ENCODE data around the gene EXOC6B. TPM values are rescaled to one million over a fixed set of nuclear protein-coding genes. Genes with fewer than 3 reads are reported as not detected.

EXOC6B gene
- total RNA-seq, 1 experiment from 2014 or later: 40.1 TPM

GRCh38 chr2:72841462-72842125 lies 15.8 kb upstream of the EXOC6B start:
- no peaks in the 10 kb centered on the region for H4K20me1 ChIP-seq (ENCODE audit: control insufficient read depth, insufficient read depth, insufficient read length)
- DNase-seq: no peak
- H3K23me2 ChIP-seq (ENCODE audit: insufficient read length, low read depth, low read length, poor library complexity, severe bottlenecking): no peaks in the 10 kb centered on the region
- H2AK5ac ChIP-seq (ENCODE audit: insufficient read length, low read length): no peak overlapping the region
- no peak overlapping the region for H4K8ac ChIP-seq (replicated peaks; ENCODE audit: insufficient read length, low read depth, low read length)
- no peaks in the 10 kb centered on the region; the same call in 1 of the 2 replicates for H3K4me1 ChIP-seq (ENCODE audit: insufficient read depth, low read length)
- H4K91ac ChIP-seq (ENCODE audit: insufficient read length, low read depth, low read length): no peak overlapping the region
- no peaks in the 10 kb centered on the region for H3K36me3 Mint-ChIP-seq (ENCODE audit: insufficient read depth in 1 of 3, low read depth in 3 of 3)
- no peak overlapping the region for H3K18ac ChIP-seq (ENCODE audit: insufficient read length, low read depth, low read length)
- peaks cover 9% of the 10 kb centered on the region in 2 experiments for H3K4me1 Mint-ChIP-seq
- H3K27ac Mint-ChIP-seq: no peak overlapping the region
- no CpG with 5 or more reads among the region's 3 CpGs for WGBS (ENCODE audit: extremely low coverage, insufficient read length, low lambda C conversion rate)
- H2BK15ac ChIP-seq (ENCODE audit: low read depth, low read length): no peak overlapping the region
- H3K14ac ChIP-seq (ENCODE audit: insufficient read depth, low read length): no peak overlapping the region
- no peak overlapping the region for H3K4me2 ChIP-seq (ENCODE audit: insufficient read depth, insufficient read length, low read length)
- no peaks in the 10 kb centered on the region for H3K9me3 Mint-ChIP-seq
- no peak overlapping the region for H3K56ac ChIP-seq (ENCODE audit: insufficient read length, low read depth, low read length)
- no peak overlapping the region for H3T11ph ChIP-seq (ENCODE audit: low read length)
- H4K5ac ChIP-seq (ENCODE audit: insufficient read length, low read depth, low read length): no peak overlapping the region
- H3K4ac ChIP-seq (ENCODE audit: low read depth, low read length): no peak overlapping the region
- no peak overlapping the region for H2AFZ ChIP-seq (ENCODE audit: low read length)
- no peaks in the 10 kb centered on the region for H3K27me3 Mint-ChIP-seq (ENCODE audit: low read depth)
- no peak overlapping the region for H2BK20ac ChIP-seq (ENCODE audit: low read depth, low read length, poor library complexity, severe bottlenecking)
- no peaks in the 10 kb centered on the region for H3K79me1 ChIP-seq (ENCODE audit: insufficient read depth, low read depth, low read length, poor library complexity, severe bottlenecking)
- no peak for TF ChIP-seq CTCF (conservative IDR thresholded peaks at IDR 0.05)
- no peak overlapping the region for H3K4me3 Mint-ChIP-seq
- no peak overlapping the region for H3K9ac ChIP-seq (ENCODE audit: extremely low read depth, insufficient read length, low read length)
- H3K27me3 ChIP-seq (ENCODE audit: insufficient read depth, low read length): no peaks in the 10 kb centered on the region
- no peak overlapping the region for H3K23ac ChIP-seq (ENCODE audit: insufficient read length, low read depth, low read length)
- H2BK5ac ChIP-seq (ENCODE audit: insufficient read length, low read length): no peak overlapping the region
- H3K79me2 ChIP-seq (ENCODE audit: insufficient read depth, low read length): no peaks in the 10 kb centered on the region
- no peak overlapping the region for H2BK120ac ChIP-seq (ENCODE audit: low read depth, low read length, poor library complexity, severe bottlenecking)
- no peak overlapping the region for H3K27ac ChIP-seq (ENCODE audit: insufficient read length, low read depth, low read length)
- H3K9me3 ChIP-seq (ENCODE audit: control insufficient read depth, low read depth, low read length): no peaks in the 10 kb centered on the region
- H2BK12ac ChIP-seq (ENCODE audit: insufficient read length, low read depth, low read length): no peak overlapping the region
